Vagina (tissue), 2 donors: ENCODE results near the gene ACSS1.

Experiments
- POLR2A ChIP-seq, 2 donors: fragments of 450-650 bp; IDR thresholded peaks; one replicate each; pipeline ENCODE4 v1.6.1; 2017; ENCODE audit warnings: antibody characterized with exemption in 2 of 2, mild to moderate bottlenecking in 2 of 2, moderate library complexity in 2 of 2
- POLR2AphosphoS5 ChIP-seq, 2 donors: sonication (generic); formaldehyde crosslinking; IDR thresholded peaks; one replicate each; pipeline ENCODE4 v1.9.0; 2017; ENCODE audit warnings: antibody characterized with exemption in 2 of 2, mild to moderate bottlenecking in 2 of 2, low read depth in 1 of 2; ENCODE audit not compliant: insufficient read depth in 1 of 2
- TF ChIP-seq, protein P1 (sequence below), 3 experiments: fragments of 450-650 bp in 2 of 3; fragments of 200-600 bp in 1 of 3; sonication (generic) in 1 of 3; IDR thresholded peaks; one replicate each; pipeline ENCODE4 v1.5.1; 2017 to 2019; ENCODE audit warnings: antibody characterized with exemption in 3 of 3, mild to moderate bottlenecking in 2 of 3, moderate library complexity in 2 of 3

- TF ChIP-seq, protein P1, sequence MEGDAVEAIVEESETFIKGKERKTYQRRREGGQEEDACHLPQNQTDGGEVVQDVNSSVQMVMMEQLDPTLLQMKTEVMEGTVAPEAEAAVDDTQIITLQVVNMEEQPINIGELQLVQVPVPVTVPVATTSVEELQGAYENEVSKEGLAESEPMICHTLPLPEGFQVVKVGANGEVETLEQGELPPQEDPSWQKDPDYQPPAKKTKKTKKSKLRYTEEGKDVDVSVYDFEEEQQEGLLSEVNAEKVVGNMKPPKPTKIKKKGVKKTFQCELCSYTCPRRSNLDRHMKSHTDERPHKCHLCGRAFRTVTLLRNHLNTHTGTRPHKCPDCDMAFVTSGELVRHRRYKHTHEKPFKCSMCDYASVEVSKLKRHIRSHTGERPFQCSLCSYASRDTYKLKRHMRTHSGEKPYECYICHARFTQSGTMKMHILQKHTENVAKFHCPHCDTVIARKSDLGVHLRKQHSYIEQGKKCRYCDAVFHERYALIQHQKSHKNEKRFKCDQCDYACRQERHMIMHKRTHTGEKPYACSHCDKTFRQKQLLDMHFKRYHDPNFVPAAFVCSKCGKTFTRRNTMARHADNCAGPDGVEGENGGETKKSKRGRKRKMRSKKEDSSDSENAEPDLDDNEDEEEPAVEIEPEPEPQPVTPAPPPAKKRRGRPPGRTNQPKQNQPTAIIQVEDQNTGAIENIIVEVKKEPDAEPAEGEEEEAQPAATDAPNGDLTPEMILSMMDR (IDR thresholded peaks at IDR 0.05) = no peak
- TF ChIP-seq POLR2A (IDR thresholded peaks at IDR 0.05) (no peak), POLR2AphosphoS5 (IDR thresholded peaks at IDR 0.05; ENCODE audit: insufficient read depth in 1 of 2, low read depth in 1 of 2) (no peak)
Measured at GRCh38 chr20:25045343-25045712, 12.6 kb downstream of the ACSS1 start.
